ENCODE data around the gene UXT. TPM values are rescaled to one million over a fixed set of nuclear protein-coding genes. Genes with fewer than 3 reads are reported as not detected.

Gene UXT
- total and polyA plus RNA-seq, 9 of the 15 experiments (the other 6 are each of a cell fraction or from before 2014, with no cell fraction given) = 141 to 300 (median 204) TPM

GRCh38 chrX:47619486-47620302 is 39.3 kb downstream of the UXT start, which contains the start of gene SYN1 (continued):
- TF ChIP-seq ZBTB33 (CRISPR knock-in tag; IDR thresholded peaks at IDR 0.05) = peak; percentile 68; the same call in 1 of the 2 replicates
- TF ChIP-seq ZNF584 (CRISPR knock-in tag; IDR thresholded peaks at IDR 0.05; ENCODE audit: low read depth) = 0 out of 2 replicates have a peak, but pooled peaks have one; percentile 67
- peak; percentile 50; the same call in 1 of the 2 replicates for TF ChIP-seq CEBPG (CRISPR knock-in tag; IDR thresholded peaks at IDR 0.05)
- no peak for TF ChIP-seq CEBPG (tag; conservative IDR thresholded peaks at IDR 0.05 in 1 of 2, IDR thresholded peaks at IDR 0.05 in 1 of 2)
- TF ChIP-seq KHSRP (IDR thresholded peaks at IDR 0.05) = no peak
- TF ChIP-seq ZNF274 (IDR thresholded peaks at IDR 0.05; ENCODE audit: borderline replicate concordance, low read depth, low read length) = no peak
- peak; percentile 46 for TF ChIP-seq ZBTB40 (IDR thresholded peaks at IDR 0.05)
- TF ChIP-seq ZBTB40 (CRISPR knock-in tag; IDR thresholded peaks at IDR 0.05) = no peak
- TF ChIP-seq TGIF2 (CRISPR knock-in tag; IDR thresholded peaks at IDR 0.05) = peak; percentile 83; the same call in 1 of the 2 replicates
- peak; percentile 99 for TF ChIP-seq JUND (IDR thresholded peaks at IDR 0.05; ENCODE audit: borderline replicate concordance, low read depth, low read length)
- peak; percentile 89; the same call in 1 of the 3 replicates for TF ChIP-seq JUND (tag; IDR thresholded peaks at IDR 0.05; ENCODE audit: borderline replicate concordance, low read depth, low read length)
- TF ChIP-seq ZNF436 (CRISPR knock-in tag; IDR thresholded peaks at IDR 0.05) = no peak
- TF ChIP-seq HMGN3 (IDR thresholded peaks at IDR 0.05; ENCODE audit: borderline replicate concordance, extremely low read depth, insufficient read length, low read depth, low read length) = peak; percentile 46
- 0 out of 4 replicates have a peak, but pooled peaks of 1 of the 2 experiments have one; percentile 49 for TF ChIP-seq MLX (CRISPR knock-in tag; conservative IDR thresholded peaks at IDR 0.05)
- TF ChIP-seq SETDB1 (IDR thresholded peaks at IDR 0.05; ENCODE audit: low read length) = no peak
